ENCODE measurements around the gene EPB41L1.

DNA sequence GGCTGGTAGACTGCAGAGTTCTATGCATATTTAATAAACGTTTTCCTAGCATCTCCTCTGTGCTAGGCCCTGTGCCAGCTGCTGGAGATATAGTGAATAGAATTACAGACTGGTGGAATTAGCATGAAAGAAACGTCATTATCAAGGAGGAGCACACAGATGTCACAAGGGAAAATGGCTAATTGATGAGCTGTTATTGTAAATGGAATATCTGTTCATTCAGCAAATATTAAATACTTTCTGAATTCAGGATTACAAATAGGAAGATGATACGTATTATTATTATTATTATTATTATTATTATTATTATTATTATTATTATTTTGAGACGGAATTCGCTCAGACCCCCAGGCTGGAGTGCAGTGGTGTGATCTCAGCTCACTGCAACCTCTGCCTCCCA lies 82.9 kb downstream of the EPB41L1 start:
- TF ChIP-seq, protein P1, sequence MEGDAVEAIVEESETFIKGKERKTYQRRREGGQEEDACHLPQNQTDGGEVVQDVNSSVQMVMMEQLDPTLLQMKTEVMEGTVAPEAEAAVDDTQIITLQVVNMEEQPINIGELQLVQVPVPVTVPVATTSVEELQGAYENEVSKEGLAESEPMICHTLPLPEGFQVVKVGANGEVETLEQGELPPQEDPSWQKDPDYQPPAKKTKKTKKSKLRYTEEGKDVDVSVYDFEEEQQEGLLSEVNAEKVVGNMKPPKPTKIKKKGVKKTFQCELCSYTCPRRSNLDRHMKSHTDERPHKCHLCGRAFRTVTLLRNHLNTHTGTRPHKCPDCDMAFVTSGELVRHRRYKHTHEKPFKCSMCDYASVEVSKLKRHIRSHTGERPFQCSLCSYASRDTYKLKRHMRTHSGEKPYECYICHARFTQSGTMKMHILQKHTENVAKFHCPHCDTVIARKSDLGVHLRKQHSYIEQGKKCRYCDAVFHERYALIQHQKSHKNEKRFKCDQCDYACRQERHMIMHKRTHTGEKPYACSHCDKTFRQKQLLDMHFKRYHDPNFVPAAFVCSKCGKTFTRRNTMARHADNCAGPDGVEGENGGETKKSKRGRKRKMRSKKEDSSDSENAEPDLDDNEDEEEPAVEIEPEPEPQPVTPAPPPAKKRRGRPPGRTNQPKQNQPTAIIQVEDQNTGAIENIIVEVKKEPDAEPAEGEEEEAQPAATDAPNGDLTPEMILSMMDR (IDR thresholded peaks at IDR 0.05 in 2 of 3, conservative IDR thresholded peaks at IDR 0.05 in 1 of 3; ENCODE audit: borderline replicate concordance in 1 of 3, insufficient read depth in 1 of 3, low read depth in 2 of 3, low read length in 2 of 3), result no peak
- TF ChIP-seq, protein P2, sequence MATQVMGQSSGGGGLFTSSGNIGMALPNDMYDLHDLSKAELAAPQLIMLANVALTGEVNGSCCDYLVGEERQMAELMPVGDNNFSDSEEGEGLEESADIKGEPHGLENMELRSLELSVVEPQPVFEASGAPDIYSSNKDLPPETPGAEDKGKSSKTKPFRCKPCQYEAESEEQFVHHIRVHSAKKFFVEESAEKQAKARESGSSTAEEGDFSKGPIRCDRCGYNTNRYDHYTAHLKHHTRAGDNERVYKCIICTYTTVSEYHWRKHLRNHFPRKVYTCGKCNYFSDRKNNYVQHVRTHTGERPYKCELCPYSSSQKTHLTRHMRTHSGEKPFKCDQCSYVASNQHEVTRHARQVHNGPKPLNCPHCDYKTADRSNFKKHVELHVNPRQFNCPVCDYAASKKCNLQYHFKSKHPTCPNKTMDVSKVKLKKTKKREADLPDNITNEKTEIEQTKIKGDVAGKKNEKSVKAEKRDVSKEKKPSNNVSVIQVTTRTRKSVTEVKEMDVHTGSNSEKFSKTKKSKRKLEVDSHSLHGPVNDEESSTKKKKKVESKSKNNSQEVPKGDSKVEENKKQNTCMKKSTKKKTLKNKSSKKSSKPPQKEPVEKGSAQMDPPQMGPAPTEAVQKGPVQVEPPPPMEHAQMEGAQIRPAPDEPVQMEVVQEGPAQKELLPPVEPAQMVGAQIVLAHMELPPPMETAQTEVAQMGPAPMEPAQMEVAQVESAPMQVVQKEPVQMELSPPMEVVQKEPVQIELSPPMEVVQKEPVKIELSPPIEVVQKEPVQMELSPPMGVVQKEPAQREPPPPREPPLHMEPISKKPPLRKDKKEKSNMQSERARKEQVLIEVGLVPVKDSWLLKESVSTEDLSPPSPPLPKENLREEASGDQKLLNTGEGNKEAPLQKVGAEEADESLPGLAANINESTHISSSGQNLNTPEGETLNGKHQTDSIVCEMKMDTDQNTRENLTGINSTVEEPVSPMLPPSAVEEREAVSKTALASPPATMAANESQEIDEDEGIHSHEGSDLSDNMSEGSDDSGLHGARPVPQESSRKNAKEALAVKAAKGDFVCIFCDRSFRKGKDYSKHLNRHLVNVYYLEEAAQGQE (IDR thresholded peaks at IDR 0.05; ENCODE audit: low read depth), result no peak
- TF ChIP-seq RAD21 (IDR thresholded peaks at IDR 0.05; ENCODE audit: low read depth) (no peak), JUND (IDR thresholded peaks at IDR 0.05) (no peak), POLR2AphosphoS5 (IDR thresholded peaks at IDR 0.05; ENCODE audit: low read depth, low read length) (no peak), EZH2 (IDR thresholded peaks at IDR 0.05) (no peak), SRF (IDR thresholded peaks at IDR 0.05; ENCODE audit: low read depth) (no peak), ZNF274 (IDR thresholded peaks at IDR 0.05; ENCODE audit: low read depth, low read length) (no peak), SP1 (IDR thresholded peaks at IDR 0.05; ENCODE audit: low read depth) (no peak), EGR1 (IDR thresholded peaks at IDR 0.05; ENCODE audit: low read depth) (no peak), POLR2A (IDR thresholded peaks at IDR 0.05; ENCODE audit: borderline replicate concordance, extremely low read depth, insufficient read depth, insufficient read length) (no peak), CBX3 (IDR thresholded peaks at IDR 0.05; ENCODE audit: low read depth) (no peak), SIN3A (IDR thresholded peaks at IDR 0.05; ENCODE audit: low read depth) (no peak)
- TF ChIP-seq, protein P3, sequence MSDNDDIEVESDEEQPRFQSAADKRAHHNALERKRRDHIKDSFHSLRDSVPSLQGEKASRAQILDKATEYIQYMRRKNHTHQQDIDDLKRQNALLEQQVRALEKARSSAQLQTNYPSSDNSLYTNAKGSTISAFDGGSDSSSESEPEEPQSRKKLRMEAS (IDR thresholded peaks at IDR 0.05), result no peak
